Measurements from ENCODE around the gene KRTAP29-1. TPM values are rescaled to one million over a fixed set of nuclear protein-coding genes. Genes with fewer than 3 reads are reported as not detected.
"Not testable (repeated sequence)": the region's sequence is repeated elsewhere in the genome, so short reads cannot be mapped to it uniquely, and the experiment has no call there.

Gene KRTAP29-1
- polyA plus RNA-seq, 5 donors = not detected

DNA sequence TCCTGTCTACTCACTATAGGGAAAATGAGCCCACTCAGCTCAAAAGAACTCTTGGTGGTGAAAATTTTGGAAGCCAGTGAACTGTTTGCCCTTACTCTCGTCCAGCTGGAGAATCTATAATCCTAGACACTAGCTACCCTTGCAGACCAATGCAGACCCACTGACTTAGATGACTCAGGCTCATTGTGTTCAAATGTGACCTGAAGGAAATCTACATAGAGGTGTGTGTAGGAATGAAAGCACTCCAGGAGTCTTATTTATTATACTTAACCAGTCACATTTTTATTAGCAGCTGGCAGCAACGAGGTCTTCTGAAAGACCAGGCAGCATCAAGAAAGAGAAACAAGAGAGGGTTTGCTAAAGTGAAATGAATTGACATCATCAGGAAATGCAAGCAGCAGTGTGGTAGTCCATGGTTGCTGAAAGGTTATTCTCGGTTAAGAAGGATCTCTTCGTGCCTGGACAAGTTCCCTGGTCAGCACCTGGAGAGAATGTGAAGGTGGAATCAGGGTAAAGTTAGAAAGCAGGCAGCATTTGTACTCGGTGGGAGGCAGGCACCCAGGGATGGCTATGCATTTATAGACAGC, 1.4 kb downstream of the KRTAP29-1 start:
- DNase-seq = no peak

DNA sequence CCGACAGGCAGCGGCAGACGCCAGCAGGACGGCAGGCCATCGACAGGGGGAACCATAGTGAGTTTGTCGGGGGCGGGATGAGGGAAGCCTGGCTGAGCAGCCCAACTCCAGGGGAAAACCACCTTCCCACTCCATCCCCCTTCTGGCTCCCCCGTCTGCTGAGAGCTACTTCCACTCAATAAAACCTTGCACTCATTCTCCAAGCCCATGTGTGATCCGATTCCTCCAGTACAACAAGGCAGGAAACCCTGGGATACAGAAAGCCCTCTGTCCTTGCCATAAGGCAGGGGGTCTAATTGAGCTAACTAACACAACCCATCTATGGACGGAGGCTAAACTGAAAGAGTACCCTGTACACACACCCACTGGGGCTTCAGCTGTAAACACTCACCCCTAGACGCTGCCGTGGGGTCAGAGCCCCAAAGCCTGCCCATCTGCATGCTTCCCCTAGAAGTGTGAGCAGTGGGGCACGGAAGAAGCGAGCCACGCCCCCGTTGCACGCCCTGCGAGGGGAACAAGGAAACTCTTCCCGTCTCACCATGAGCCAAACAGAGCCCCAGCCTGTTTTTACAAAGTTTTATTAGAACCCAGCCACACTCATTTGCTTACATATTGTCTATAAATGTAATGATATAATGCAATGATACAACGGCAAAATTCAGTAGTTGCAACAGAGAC, 4.1 kb downstream of the KRTAP29-1 start:
- DNase-seq = no peak

DNA sequence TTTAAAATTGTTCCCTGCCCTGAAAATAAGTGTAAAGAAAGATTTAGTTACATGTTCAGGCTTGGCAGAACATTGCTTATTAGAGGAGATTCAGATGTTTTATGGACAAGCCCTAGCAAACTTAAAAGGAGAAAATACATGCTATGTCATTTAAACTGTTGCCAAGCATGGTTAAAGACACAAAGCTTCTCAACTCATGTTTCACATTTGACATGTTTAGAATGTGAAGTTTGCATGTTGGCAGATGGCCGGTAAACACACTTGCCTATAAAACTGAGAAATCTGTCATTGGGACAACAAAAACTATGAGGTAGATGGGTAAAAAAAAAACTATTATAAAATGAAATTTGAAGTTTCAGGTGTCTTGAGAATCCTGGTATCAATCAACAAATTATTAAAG, 5.8 kb downstream of the KRTAP29-1 start:
- peak in 1 of 2 donors; percentile 2 for DNase-seq

DNA sequence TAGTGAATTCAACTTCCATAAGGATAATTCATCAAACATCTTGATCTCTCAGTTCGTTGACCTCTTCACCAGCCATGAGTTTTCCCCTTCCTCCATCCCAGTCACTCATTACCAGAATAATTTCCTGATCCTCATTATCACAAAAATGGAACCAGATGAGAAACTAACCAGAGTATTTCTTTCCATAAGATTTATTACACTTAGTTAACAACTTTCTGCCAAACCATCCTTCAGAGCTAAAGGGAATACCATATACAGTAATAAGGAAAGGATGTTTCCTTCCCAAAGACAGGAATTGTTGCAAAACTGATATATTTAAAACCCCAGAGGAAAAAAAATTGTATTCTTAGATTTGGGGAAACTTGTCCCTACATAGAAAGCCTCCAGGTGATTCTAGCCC, 8.6 kb downstream of the KRTAP29-1 start:
- DNase-seq = no peak

DNA sequence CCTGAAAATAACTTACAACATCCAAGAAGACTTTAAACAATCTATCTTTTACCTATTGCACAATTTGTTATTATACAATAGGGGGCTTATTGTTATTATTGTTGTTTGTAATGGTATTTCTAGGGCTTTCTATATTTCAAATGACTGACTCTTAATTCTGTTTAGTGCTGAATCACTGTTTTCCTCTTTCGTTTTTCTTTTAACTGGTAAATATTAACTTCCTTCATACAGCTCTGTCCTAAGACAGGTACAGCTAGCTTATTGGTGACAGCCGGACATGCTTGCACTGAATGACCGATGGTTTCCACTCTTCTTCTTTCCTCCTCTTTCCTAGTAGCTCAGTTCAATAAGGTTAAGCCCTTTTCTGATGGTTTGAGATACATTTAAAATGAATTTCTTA, 15.6 kb downstream of the KRTAP29-1 start:
- DNase-seq = no peak

DNA sequence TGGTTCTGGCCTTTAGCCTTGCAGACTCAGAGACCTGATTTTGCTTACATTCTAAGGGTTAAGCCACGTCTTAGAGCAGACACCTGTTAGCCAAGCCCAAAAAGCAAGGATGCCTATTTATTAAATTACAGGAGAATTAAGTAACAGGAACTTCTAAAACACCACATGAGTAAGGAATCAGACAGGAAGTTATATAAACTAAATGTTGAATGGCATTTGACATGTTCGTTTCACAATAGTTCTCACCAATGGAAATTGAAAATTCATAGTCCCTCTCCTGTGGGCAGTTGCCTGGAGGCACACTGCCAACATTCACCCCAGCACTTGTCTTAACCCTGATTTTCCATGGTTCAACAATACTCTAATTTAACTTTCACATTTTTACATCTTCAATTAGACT, 18.1 kb downstream of the KRTAP29-1 start:
- no peak for DNase-seq

DNA sequence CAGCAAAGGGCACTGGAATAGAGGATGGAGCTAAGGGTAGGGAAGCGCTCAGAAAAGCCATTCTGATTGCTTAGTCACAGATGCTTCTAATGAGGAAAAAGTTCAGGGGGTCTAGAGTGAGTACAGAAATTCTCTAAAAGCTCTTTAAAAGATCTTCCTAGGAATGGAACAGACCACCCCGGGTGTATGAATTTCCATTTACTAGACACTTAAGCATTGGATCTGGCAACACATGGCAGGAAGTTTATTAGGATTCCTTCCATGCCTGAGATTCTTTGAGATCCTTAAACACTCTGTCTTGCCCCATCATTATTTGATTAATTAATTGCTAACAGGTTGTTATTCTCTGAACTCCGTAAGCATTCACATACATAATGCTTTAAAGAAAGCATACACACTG, 18.6 kb downstream of the KRTAP29-1 start:
- DNase-seq = no peak

DNA sequence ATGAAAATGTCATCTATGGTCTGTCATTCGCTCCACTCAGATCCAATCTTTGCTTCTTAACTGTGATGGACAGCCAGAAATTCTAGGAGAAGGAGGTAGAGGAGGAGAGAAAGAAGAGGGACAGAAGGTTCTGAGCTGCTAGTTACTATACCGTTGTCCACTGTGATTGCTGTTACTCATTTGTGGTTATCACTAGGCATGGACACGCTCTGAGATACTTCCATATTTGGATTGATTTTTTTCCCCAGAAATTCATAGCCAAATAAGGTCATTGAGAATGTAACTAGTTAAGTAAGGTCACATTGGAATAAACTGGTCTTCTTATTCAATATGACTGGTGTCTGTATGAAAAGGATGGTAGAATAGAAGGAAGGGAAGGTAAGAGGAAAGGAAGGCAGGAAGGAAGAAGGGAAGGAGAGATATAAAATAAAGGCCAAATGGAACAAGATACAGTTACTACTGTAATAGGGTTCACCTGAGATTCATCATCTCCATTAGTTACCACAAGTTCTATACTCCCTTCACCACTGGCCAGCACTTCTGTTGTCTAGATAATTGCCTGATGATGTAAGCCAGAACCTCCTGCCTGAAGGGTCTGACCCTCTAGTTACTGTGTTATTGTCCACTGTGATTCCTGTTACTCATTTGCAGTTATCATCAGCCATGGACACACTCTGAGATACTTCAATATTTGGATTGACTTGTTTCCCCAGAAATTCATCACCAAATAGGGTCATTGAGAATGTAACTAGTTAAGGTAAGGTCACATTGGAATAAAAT, 24.3 kb downstream of the KRTAP29-1 start:
- no peak for DNase-seq

DNA sequence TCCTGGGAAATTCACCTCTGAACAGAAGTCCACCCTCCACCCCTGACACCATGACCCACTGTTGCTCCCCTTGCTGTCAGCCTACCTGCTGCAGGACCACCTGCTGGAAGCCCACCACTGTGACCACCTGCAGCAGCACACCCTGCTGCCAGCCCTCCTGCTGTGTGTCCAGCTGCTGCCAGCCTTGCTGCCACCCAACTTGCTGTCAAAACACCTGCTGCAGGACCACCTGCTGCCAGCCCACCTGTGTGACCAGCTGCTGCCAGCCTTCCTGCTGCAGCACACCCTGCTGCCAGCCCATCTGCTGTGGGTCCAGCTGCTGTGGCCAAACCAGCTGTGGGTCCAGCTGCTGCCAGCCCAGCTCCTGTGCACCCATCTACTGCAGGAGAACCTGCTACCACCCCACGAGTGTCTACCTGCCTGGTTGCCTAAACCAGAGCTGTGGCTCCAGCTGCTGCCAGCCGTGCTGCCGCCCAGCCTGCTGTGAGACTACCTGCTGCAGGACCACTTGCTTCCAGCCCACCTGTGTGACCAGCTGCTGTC, 26.9 kb downstream of the KRTAP29-1 start, which contains the start of gene KRTAP9-7:
TSS of gene KRTAP9-7 (plus strand) at position 51 of the 543 bp plus-strand sequence. CDS start at position 51, 0 bp downstream.
- DNase-seq = not testable (repeated sequence)

DNA sequence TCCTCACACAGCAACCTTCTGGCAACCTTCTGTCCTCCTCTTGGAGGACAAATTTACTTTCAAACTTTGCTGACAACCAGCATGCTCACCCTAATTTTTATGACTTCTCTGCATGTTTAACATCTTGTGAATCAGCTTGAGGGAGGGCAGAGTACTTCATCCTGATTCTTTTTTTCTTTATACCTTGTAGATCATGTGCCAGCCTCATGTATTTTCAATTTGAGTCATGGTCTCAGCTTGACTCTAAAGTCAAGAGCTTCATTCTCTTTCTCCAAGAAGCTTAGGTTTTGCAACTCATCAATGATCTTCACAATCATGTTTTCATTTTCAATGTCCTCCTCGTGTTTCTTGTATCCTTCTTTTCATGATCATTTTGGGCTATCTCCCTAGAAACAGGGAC, 30.8 kb downstream of the KRTAP29-1 start:
- DNase-seq = no peak

DNA sequence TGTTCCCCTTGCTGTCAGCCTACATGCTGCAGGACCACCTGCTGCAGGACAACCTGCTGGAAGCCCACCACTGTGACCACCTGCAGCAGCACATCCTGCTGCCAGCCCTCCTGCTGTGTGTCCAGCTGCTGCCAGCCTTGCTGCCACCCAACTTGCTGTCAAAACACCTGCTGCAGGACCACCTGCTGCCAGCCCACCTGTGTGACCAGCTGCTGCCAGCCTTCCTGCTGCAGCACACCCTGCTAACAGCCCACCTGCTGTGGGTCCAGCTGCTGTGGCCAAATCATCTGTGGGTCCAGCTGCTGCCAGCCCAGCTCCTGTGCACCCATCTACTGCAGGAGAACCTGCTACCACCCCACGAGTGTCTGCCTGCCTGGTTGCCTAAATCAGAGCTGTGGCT, 31.3 kb downstream of the KRTAP29-1 start:
- DNase-seq = not testable (repeated sequence)

DNA sequence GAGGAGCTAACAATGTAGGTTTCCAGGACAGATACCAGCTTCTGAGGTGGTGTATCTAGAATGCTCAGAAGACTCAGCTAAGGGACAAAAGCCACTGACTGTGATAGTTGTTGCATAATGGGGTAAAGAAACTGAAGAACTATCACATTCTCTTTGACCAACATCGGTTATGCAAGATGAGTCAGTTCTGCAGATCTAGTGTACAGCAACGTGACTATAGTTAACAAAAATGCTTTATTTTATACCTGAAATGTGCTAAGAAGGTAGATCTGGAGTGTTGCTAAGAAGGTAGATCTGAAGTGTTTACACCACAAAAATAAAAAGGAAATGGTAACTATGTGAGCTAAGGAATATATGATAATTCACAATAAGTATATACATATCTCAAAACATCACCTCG, 34.9 kb downstream of the KRTAP29-1 start:
- DNase-seq = no peak

DNA sequence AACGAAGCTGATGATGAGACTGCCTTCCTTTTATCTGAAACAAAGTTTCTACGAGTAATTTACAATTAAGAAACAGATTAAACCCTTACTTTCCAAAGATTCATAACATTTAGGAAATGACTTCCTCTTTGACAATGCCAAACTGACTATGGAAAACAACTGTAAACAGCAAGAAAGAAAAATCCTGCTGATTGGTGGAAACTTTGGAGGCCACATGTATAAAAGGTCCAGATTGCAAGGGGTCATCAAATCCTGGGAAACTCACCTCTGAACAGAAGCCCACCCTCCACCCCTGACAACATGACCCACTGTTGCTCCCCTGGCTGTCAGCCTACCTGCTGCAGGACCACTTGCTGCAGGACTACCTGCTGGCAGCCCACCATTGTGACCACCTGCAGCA, 37.6 kb downstream of the KRTAP29-1 start, which contains the start of gene KRTAP9-6:
TSS of gene KRTAP9-6 (plus strand) at position 301 of the 400 bp plus-strand sequence. CDS start at position 301, 0 bp downstream.
- DNase-seq = no peak

DNA sequence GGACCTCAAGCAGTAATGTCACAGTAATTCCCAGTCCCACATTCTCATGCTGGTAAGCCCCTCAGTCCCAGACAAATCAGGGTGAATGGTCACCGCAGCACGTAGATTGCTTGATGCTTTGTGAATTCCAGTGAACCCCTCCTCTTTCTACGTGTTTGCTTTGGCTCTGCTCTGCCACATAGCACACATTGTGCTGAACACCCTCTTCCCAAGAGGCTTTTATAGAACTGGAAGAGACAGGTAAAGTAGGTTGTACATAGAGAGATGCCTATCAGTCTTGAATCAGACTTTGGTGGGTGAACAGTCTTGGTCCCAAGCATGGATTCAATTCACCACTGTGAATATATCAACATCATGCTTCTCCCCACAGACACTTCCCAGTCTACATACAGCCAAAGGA, 38.1 kb downstream of the KRTAP29-1 start:
- DNase-seq = no peak

DNA sequence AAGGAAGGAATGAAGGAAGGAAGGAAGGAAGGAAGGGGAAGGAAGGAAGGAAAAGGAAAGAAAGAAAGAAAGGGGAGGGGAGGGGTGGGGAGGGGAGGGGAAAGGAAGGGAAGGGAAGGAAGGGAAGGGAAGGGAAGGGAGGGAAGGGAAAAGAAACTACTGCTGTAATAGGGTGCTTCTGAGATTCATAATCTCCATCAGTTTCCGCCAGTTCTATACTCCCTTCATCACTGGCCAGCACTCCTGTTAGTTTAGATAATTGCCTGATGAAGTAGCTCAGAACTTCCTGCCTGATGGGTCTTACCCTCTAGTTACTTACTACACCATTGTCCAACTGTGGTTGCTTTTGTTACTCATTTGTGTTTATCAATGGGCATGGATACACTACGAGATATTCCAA, 39.4 kb downstream of the KRTAP29-1 start:
- no peak for DNase-seq

DNA sequence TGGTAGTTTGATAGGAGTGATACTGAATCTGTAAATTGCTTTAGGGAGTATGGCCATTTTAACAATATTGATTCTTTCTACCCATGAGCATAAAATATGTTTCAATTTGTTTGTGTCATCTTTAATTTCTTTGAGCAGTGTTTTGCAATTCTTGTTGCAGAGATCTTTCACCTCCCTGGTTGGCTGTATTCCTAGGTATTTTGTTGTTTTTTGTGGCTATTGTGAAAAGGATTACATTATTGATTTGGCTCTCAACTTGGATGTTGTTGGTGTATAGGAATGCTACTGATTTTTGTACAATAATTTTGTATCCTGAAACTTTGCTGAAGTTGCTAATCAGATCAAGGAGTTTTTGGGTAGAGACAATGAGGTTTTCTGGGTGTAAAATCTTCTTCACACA, 44.2 kb downstream of the KRTAP29-1 start:
- no peak for DNase-seq

DNA sequence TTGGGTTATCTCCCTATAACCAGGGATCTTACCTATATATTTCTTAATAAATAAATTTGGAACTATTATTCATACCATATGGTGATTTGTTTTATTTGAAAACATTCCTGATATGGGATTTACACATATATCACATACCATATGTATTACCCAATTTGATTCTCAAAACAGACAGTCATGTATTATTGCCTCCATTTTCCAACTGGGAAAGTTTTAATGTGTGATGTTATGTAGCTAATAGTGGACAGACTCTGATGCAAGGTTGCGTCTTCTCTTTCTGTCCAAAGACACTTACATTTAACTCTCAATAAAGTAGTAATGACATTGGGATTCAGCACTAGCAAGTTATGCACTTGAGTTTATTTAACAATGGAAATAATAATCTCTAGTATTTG, 46.4 kb downstream of the KRTAP29-1 start:
- no peak for DNase-seq

DNA sequence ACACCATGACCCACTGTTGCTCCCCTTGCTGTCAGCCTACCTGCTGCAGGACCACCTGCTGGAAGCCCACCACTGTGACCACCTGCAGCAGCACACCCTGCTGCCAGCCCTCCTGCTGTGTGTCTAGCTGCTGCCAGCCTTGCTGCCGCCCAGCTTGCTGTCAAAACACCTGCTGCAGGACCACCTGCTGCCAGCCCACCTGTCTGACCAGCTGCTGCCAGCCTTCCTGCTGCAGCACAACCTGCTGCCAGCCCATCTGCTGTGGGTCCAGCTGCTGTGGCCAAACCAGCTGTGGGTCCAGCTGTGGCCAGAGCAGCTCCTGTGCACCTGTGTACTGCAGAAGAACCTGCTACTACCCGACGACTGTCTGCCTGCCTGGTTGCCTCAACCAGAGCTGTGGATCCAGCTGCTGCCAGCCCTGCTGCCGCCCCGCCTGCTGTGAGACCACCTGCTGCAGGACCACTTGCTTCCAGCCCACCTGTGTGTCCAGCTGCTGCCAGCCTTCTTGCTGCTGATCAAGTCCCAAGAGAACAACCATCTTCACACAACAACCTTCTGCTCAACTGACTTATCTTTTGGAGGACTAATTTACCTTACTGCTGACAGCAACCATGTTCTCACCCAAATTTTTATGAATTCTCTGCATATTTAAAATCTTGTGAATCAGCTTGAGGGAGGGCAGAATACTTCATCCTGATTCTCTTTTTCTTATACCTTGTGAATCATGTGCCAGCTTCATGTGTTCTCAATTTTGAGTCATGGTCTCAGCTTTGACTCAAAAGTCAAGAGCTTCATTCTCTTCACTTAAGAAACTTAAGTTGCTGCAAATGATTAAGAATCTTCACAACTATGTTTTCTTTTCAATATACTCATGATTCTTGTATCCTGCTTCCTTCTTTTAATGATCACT, 47.0 kb downstream of the KRTAP29-1 start, which contains the start of gene KRTAP9-9:
TSS of gene KRTAP9-9 (plus strand) at position 4 of the 910 bp plus-strand sequence.
- not testable (repeated sequence) for DNase-seq

DNA sequence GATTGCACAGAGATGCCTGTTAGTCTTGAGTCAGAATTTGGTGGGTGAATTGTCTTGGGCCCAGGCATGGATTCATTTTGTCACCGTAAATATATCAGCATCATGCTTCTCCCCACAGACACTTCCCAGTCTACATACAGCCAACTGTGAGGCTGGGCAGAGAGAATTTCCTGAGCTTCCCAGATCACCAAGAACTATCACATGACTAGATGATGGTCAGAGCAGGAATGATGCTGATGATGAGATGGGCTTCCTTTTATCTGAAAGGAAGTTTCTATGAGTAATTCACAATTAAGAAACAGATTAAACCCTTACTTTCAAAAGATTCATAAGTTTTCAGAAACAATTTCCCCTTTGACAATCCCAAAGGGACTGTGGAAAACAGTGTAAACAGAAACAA, 47.8 kb downstream of the KRTAP29-1 start:
- DNase-seq = no peak

Data from right lung (tissue), 5 donors.